ENCODE results near the gene BBS1.

Gene BBS1

GRCh38 chr11:66476841-66477251 lies 33.6 kb upstream of the BBS1 start:
- no peak for DNase-seq (ENCODE audit: low read depth in 2 of 2, low spot score in 1 of 2)

DNA sequence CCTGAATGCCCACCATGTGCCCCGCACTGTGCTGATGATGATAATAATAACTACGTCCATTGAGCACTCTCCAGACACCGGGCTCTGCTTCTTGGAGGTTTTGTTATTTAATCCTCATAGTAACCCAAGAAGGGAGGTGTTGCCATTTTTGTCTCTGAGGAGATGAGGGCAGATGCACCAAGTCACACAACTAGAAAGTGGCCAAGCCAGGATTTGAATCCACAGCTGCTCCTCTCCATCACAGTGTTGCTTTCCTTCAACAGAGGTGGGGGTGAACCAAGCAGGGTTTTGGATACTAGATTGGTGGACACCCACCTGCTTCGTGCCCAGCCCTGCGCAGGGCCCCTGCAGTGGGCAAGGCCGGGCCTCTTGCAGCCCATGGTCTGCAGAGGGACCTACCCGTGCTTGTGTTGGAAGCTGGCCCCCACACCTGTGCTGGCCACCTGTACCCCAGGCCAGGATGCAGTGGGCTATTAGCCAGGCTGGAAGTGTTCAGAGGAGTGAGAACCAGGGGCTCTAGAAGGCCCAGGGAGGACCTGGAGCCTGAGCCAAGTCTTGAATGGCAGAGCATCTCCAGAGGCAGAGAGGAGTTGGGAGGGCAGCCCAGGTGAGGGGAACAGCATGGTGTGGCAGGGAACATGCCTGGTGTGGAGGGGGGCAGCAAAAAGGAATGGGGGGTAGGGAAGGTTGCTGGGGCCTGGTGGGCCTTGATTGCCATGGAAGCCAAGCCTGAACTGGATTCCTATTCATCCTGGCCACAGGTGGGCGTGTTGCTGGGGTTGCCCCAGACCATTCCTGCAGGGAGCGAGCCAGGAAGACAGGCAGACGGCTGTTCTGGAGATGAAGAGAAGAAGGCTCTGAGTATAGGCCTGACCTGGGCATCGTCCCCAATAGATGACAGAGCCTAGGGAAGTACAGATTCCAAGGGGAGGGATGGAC lies 32.9 kb upstream of the BBS1 start:
- DNase-seq (ENCODE audit: low read depth in 2 of 2, low spot score in 1 of 2) = no peak

- DNase-seq (ENCODE audit: low read depth in 2 of 2, low spot score in 1 of 2) = peak in 1 of 2 donors; percentile 9
These were observed 31.6 kb upstream of the BBS1 start for GRCh38 chr11:66478729-66479393.

GRCh38 chr11:66479394-66480116 lies 30.9 kb upstream of the BBS1 start:
- no peak for DNase-seq (ENCODE audit: low read depth in 2 of 2, low spot score in 1 of 2)

DNA sequence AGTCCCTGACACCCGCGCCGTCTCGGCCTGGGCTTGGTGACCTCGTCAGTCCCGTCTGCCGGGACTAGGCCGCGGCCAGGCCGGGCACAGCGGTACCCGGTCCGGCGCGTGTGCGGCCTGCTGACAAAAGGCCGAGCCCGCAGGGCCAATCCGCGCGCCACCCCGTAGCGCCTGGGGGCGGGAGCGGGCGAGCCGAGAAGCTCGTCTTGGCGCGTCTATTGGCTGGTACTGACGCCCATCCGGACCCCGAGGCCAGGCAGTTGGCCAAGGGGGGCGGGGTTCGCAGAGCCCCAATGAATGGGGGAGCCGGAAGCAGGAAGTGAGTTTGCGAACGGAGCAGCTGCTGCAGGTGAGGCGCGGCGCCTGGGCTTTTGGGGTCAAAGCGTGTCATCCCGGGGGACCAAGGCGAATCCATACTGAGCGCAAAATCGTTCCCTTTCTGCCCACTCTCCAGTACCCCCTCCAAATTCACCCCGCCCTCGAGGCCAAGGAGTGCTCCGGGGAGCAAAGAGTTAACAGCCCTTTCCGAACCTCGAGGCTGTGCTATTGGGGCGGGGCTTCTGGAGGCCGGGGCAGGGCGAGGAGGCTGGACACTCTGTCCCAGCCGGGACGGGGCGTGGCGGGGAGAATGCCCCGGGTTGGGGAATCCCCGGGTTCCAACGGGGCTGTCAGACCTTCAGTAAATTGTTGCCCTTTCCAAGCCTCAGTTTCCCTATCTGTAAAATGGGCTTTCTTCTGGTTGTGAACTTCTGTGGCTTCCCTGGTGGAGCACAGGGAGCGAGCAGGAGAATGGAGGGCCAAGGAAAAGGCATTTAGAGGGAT lies 30.1 kb upstream of the BBS1 start, which contains the start of gene DPP3:
DPP3 (plus strand) TSS at position 318 of the 822 bp plus-strand sequence. CDS start 1,767 bp downstream, outside the sequence.
- DNase-seq (ENCODE audit: low read depth in 2 of 2, low spot score in 1 of 2) = peak; percentile 84 to 90

DNA sequence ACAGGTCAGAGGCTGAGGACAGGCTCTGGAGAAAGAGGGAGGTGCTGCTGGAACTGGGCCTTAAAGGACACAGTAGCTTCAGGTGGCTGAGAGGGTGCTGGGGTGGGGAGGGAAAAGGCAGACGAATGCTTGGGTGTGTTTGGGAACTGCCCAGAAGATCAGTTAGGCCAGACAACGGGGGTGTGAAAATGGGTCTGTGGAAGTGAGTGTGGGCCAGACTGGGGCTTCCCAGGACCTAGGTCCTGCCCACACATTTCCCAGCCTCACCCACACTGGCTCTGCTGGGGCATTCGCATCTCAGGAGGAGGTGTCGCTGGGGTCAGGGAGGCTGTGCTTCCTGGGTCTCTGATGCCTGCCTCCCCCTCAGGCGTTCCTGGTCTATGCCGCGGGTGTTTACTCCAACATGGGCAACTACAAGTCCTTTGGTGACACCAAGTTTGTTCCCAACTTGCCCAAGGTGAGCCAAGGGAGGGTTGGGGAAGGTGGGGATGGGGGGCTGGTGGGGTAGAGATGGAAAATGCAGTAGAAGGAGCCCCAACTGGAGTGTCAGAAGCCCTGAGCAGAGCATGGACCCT lies 25.5 kb upstream of the BBS1 start:
- DNase-seq (ENCODE audit: low read depth in 2 of 2, low spot score in 1 of 2) = no peak

GRCh38 chr11:66488957-66489356 lies 21.5 kb upstream of the BBS1 start:
- DNase-seq (ENCODE audit: low read depth in 2 of 2, low spot score in 1 of 2) = no peak

GRCh38 chr11:66489636-66490035 lies 20.8 kb upstream of the BBS1 start:
- DNase-seq (ENCODE audit: low read depth in 2 of 2, low spot score in 1 of 2) = no peak

DNA sequence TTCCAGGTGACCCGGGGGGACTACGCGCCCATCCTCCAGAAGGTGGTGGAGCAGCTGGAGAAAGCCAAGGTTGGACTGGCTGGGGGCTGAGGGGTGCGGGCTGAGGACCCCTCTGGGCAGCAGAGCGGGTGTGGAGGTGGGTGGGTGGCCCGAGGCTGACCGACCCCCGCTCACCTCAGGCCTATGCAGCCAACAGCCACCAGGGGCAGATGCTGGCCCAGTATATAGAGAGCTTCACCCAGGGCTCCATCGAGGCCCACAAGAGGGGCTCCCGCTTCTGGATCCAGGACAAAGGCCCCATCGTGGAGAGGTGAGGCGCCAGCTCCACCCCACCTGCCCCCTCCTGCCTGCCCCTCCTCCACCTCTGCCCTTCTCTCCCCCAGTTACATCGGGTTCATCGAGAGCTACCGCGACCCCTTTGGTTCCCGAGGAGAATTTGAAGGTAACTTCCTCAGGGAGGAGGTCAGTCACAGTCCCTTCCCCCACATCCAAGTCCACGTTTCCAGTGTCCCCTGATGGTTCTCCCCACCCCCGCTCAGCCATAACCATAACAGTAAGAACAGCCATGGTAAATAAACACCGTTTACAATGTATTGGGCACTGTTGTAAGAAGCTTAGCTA lies 19.0 kb upstream of the BBS1 start:
- DNase-seq (ENCODE audit: low read depth in 2 of 2, low spot score in 1 of 2) = no peak

DNA sequence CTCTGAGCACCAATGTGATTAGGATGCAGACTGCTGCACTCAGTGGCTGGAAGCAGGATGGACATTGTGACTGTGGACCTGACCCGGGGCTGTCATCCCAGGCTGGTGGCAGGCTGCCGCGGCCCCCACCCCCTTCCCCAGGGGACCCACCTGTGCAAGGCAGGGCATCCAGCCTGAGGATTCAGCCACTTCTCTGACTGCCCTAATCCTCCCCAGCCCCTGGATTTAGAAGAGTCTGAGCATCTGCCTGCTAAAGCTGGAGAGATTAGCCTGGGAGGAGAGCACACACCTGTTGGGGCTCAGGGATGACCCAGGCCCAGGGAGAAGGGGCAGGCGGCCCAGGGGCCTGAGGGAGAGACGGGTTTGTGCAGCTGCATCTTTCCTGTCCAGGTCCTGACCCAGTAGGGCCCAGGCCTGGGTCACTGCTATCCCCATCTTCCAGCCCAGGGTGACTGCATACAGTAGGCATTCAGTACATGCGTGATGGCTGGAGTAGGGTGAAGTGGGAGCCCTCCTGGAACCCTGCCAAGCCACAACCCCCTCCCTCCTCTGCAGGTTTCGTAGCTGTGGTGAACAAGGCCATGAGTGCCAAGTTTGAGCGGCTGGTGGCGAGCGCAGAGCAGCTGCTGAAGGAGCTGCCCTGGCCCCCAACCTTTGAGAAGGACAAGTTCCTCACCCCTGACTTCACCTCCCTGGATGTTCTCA lies 18.1 kb upstream of the BBS1 start:
- no peak for DNase-seq (ENCODE audit: low read depth in 2 of 2, low spot score in 1 of 2)

DNA sequence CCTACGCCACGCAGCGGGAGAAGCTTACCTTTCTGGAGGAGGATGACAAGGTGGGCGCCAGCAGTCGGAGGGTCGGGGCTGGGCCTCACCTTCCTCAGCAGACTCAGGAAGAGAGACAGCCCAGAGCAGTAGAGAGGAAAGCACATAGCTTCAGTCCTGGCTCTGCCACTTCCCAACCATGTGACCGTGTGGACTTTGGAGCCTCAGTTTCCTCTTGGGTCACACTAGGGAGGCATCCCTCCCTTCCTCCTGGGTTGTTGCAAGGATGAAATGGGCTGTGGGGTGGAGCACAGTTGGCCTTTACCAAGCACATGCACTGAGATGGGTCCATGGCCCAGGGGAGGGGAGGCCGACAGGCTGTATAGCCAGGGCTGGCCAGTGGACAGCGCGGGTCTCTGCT lies 17.3 kb upstream of the BBS1 start:
- DNase-seq (ENCODE audit: low read depth in 2 of 2, low spot score in 1 of 2) = no peak

GRCh38 chr11:66494458-66494857 lies 16.0 kb upstream of the BBS1 start:
- DNase-seq (ENCODE audit: low read depth in 2 of 2, low spot score in 1 of 2) = no peak

GRCh38 chr11:66494935-66495334 lies 15.5 kb upstream of the BBS1 start:
- DNase-seq (ENCODE audit: low read depth in 2 of 2, low spot score in 1 of 2) = no peak

- no peak for DNase-seq (ENCODE audit: low read depth in 2 of 2, low spot score in 1 of 2)
These were observed 15.0 kb upstream of the BBS1 start for GRCh38 chr11:66495401-66495854.

DNA sequence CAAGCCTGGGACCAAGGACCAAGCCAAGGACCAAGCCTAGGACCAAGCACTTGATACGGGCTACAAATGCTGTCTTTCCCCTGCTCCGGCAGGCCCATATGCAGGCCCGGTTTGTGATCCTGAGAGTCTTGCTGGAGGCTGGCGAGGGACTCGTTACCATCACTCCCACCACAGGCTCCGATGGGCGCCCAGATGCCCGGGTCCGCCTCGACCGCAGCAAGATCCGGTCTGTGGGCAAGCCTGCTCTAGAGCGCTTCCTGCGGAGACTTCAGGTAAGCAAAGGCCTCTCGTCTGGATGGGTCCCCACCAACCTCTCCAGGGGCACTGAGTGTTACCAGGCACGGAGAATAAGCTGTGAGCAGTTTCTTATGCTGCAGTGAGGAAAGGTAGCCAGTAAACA lies 13.2 kb upstream of the BBS1 start:
- no peak for DNase-seq (ENCODE audit: low read depth in 2 of 2, low spot score in 1 of 2)

GRCh38 chr11:66498506-66498905 lies 11.9 kb upstream of the BBS1 start:
- no peak for DNase-seq (ENCODE audit: low read depth in 2 of 2, low spot score in 1 of 2)

DNA sequence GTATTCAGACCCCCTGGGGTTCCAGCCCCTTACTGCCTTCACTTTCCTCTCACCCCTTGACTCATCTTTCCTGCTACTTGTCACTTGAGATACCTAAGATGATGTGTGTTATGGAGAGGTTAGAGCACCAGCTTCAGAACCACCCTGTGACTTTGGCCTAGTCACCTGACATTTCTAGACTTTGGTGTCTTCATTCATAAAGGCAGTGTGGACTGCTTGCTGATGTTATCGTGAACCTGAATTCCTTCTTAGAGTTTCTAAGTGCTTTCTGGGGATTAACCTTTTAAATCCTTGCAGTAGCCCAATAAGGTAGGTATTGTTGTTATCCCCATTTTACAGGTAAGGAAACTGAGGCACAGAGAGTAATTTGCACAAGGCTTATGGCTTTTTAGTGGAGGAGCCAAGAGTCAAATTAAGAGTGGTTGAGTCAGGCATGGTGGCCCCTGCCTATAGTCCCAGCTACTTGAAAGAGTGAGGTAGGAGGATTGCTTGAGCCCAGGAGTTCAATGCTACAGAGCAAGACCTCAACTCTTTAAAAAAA lies 5.1 kb upstream of the BBS1 start:
- no peak for DNase-seq (ENCODE audit: low read depth in 2 of 2, low spot score in 1 of 2)

GRCh38 chr11:66509131-66509561 lies 1.3 kb upstream of the BBS1 start:
- no peak for DNase-seq (ENCODE audit: low read depth in 2 of 2, low spot score in 1 of 2)

GRCh38 chr11:66510990-66511339 lies 530 bp downstream of the BBS1 start:
- no peak for DNase-seq (ENCODE audit: low read depth in 2 of 2, low spot score in 1 of 2)
